ENCODE measurements around the gene EEIG2.

DNA sequence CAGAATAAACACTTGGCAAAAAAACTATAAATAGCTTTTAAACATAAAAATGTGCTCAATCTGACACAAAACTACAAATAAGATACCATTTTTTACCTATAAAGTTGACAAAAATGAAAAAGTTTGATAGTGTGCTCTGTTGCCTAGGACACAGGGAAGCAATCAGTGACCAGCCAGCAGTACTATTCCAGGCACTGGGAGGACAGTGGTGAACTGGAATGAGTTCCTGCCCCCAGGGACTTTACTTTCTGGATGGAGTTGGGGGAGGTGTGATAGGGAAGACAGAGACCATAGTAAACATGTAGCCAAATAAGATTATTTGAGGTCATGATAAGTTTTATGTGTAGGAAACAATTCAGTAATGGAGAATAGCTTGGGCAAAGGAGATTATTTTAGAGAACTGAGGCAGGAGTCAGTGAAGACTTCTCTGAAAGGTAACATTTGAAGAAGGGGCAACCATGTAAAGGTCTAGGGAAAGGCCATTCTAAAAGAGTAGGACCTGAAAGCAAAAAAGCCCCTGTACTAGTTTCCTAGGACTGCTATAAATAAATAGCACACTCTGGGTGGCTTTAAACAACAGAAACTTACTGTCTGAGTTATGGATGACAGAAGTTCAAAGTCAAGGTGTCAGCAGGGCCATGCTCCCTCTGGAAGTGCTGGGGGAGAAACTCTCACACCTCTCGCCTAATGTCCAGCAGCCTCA, 42.0 kb downstream of the EEIG2 start:
- TF ChIP-seq CTCF (IDR thresholded peaks at IDR 0.05; ENCODE audit: low read length) = no peak
- TF ChIP-seq EZH2 (IDR thresholded peaks at IDR 0.05; ENCODE audit: borderline replicate concordance, low read length) = no peak

All from OCI-LY1 (cell line).